Liver (tissue), 3 donors: ENCODE data around the gene MYOM1.

ENCODE experiments used
- EGR1 ChIP-seq, 2 donors: IDR thresholded peaks; 2 replicates each; pipeline ENCODE4 v1.6.1; 2016 to 2018; ENCODE audit warnings: antibody characterized with exemption in 2 of 2, low read depth in 2 of 2
- FOXA1 ChIP-seq: IDR thresholded peaks from 2 replicates; pipeline ENCODE4 v1.6.1; 2016; ENCODE audit warnings: antibody characterized with exemption
- GABPA ChIP-seq, 2 donors: IDR thresholded peaks in 1 of 2; conservative IDR thresholded peaks in 1 of 2; 2 replicates each; pipeline ENCODE4 v1.6.1; 2016; ENCODE audit warnings: antibody characterized with exemption in 2 of 2, mild to moderate bottlenecking in 1 of 2, moderate library complexity in 1 of 2
- RXRA ChIP-seq, 2 donors: IDR thresholded peaks; 2 replicates each; pipeline ENCODE4 v1.6.1; 2017 to 2018; ENCODE audit warnings: antibody characterized with exemption in 2 of 2, mild to moderate bottlenecking in 1 of 2
- YY1 ChIP-seq: IDR thresholded peaks from 2 replicates; pipeline ENCODE4 v1.6.1; 2016; ENCODE audit warnings: antibody characterized with exemption, mild to moderate bottlenecking
- TF ChIP-seq, protein P1 (sequence below): fragments of 150-350 bp; IDR thresholded peaks from 2 replicates; pipeline ENCODE4 v1.5.1; 2017; ENCODE audit warnings: improper control_type of control experiment, low read depth, low read length; ENCODE audit not compliant: missing input control
- TF ChIP-seq, protein P2 (sequence below): IDR thresholded peaks from 2 replicates; pipeline ENCODE4 v1.6.1; 2016; ENCODE audit warnings: antibody characterized with exemption
- TF ChIP-seq, protein P3 (sequence below): IDR thresholded peaks from 2 replicates; pipeline ENCODE4 v1.6.1; 2016; ENCODE audit warnings: antibody characterized with exemption
- donor health status: healthy.
- donor health status: healthy.

DNA sequence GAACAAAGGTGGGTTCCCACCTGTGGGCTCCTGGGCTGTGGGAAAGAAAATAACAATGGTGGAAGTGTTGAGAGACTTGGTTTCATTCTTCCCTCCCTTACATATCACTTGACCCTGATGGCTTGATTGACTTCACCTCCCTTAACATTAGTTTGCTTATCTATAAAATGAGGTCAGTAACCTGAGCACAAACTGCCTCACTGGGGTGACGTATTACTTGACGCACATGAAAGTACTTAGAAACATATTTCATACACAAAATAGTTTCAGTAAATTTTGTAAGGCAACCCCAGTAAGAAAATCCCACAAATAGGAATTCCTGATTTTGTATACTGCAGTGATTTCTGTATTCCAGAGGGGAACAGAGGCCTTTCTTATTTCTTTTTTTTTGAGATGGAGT is 177.4 kb downstream of the MYOM1 start:
- no peak for TF ChIP-seq RXRA (IDR thresholded peaks at IDR 0.05)
- TF ChIP-seq FOXA1, result no peak
- TF ChIP-seq, protein P1, sequence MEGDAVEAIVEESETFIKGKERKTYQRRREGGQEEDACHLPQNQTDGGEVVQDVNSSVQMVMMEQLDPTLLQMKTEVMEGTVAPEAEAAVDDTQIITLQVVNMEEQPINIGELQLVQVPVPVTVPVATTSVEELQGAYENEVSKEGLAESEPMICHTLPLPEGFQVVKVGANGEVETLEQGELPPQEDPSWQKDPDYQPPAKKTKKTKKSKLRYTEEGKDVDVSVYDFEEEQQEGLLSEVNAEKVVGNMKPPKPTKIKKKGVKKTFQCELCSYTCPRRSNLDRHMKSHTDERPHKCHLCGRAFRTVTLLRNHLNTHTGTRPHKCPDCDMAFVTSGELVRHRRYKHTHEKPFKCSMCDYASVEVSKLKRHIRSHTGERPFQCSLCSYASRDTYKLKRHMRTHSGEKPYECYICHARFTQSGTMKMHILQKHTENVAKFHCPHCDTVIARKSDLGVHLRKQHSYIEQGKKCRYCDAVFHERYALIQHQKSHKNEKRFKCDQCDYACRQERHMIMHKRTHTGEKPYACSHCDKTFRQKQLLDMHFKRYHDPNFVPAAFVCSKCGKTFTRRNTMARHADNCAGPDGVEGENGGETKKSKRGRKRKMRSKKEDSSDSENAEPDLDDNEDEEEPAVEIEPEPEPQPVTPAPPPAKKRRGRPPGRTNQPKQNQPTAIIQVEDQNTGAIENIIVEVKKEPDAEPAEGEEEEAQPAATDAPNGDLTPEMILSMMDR, result no peak
- no peak for TF ChIP-seq YY1
- no peak for TF ChIP-seq GABPA (IDR thresholded peaks at IDR 0.05 in 1 of 2, conservative IDR thresholded peaks at IDR 0.05 in 1 of 2)
- TF ChIP-seq, protein P2, sequence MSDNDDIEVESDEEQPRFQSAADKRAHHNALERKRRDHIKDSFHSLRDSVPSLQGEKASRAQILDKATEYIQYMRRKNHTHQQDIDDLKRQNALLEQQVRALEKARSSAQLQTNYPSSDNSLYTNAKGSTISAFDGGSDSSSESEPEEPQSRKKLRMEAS, result no peak
- TF ChIP-seq EGR1 (IDR thresholded peaks at IDR 0.05; ENCODE audit: low read depth in 2 of 2), result no peak
- TF ChIP-seq, protein P3, sequence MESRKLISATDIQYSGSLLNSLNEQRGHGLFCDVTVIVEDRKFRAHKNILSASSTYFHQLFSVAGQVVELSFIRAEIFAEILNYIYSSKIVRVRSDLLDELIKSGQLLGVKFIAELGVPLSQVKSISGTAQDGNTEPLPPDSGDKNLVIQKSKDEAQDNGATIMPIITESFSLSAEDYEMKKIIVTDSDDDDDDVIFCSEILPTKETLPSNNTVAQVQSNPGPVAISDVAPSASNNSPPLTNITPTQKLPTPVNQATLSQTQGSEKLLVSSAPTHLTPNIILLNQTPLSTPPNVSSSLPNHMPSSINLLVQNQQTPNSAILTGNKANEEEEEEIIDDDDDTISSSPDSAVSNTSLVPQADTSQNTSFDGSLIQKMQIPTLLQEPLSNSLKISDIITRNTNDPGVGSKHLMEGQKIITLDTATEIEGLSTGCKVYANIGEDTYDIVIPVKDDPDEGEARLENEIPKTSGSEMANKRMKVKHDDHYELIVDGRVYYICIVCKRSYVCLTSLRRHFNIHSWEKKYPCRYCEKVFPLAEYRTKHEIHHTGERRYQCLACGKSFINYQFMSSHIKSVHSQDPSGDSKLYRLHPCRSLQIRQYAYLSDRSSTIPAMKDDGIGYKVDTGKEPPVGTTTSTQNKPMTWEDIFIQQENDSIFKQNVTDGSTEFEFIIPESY, result no peak
